Natural killer cell (primary cell): Measurements from ENCODE around the gene ADGRL4. TPM values are rescaled to one million over a fixed set of nuclear protein-coding genes. Genes with fewer than 3 reads are reported as not detected.

Experiments used
- ATAC-seq, 3 donors: fragments of 150-1000 bp in 2 of 3; fragments of 200-7000 bp in 1 of 3; cut with Tn5 transposase; 1 replicate in 1 of 3; 2 replicates in 2 of 3; pipeline ENCODE4 v1.10.0; 2021; ENCODE audit warnings: mild to moderate bottlenecking in 2 of 3, moderate library complexity in 2 of 3
- DNase-seq, 2 donors: peaks; one replicate each; pipeline versions ENCODE4 v3.0.0 to v3.0.0-alpha.2; 2013 to 2021; ENCODE audit warnings: mixed read lengths in 1 of 2
- H3K27ac ChIP-seq: one replicate; pipeline ENCODE4 v1.5.1; 2013; ENCODE audit warnings: mild to moderate bottlenecking, low read length
- H3K27me3 ChIP-seq: one replicate; pipeline ENCODE4 v1.6.1; 2013; ENCODE audit warnings: low read length; ENCODE audit not compliant: control insufficient read depth, insufficient read depth
- H3K36me3 ChIP-seq: one replicate; pipeline ENCODE4 v1.6.1; 2013; ENCODE audit warnings: low read length; ENCODE audit not compliant: control insufficient read depth, insufficient read depth
- H3K4me1 ChIP-seq: one replicate; pipeline ENCODE4 v1.6.1; 2013; ENCODE audit warnings: low read length; ENCODE audit not compliant: control insufficient read depth, insufficient read depth
- H3K4me3 ChIP-seq: one replicate; pipeline ENCODE4 v1.5.1; 2013; ENCODE audit warnings: low read length
- H3K9me3 ChIP-seq: one replicate; pipeline ENCODE4 v1.6.1; 2013; ENCODE audit warnings: low read length; ENCODE audit not compliant: control insufficient read depth, insufficient read depth
- H3K27ac Mint-ChIP-seq, 2 donors: one replicate each; pipeline ENCODE4 v1.8.0; 2022; ENCODE audit warnings: mild to moderate bottlenecking in 2 of 2, mixed read lengths in 2 of 2, moderate library complexity in 1 of 2
- H3K27me3 Mint-ChIP-seq, 2 donors: one replicate each; pipeline ENCODE4 v1.8.0; 2022; ENCODE audit warnings: low read depth in 2 of 2, mixed read lengths in 2 of 2
- H3K36me3 Mint-ChIP-seq: one replicate; pipeline ENCODE4 v1.8.0; 2022; ENCODE audit warnings: mixed read lengths
- H3K4me1 Mint-ChIP-seq, 2 donors: one replicate each; pipeline ENCODE4 v1.8.0; 2022; ENCODE audit warnings: mixed read lengths in 2 of 2
- H3K4me3 Mint-ChIP-seq: one replicate; pipeline ENCODE4 v1.8.0; 2022; ENCODE audit warnings: mild to moderate bottlenecking, moderate library complexity, mixed read lengths
- H3K9me3 Mint-ChIP-seq, 2 donors: one replicate each; pipeline ENCODE4 v1.8.0; 2022; ENCODE audit warnings: mixed read lengths in 2 of 2
- WGBS: methylation state at CpG from one replicate; pipeline ENCODE4 v1.1.7; 2013; ENCODE audit warnings: missing lambda C conversion rate; ENCODE audit not compliant: insufficient coverage; 5-methylcytosine and 5-hydroxymethylcytosine counted together
- intact Hi-C: fragments of 100-400 bp; cut with micrococcal nuclease; formaldehyde crosslinking; loops from one replicate; pipeline ENCODE4 v1.14.2; 2022
- total RNA-seq, 4 donors: library from RNA; stranded (reverse); fragments of 120-200 nt in 1 of 4; gene quantifications; one replicate each; pipeline versions ENCODE4 v1.2.3 to v1.2.4, GENCODE V29; 2013 to 2022
- TF ChIP-seq, protein P1 (sequence below): fragments of 200-600 bp; IDR thresholded peaks from one replicate; pipeline ENCODE4 v1.8.0; 2022; ENCODE audit warnings: antibody characterized with exemption

The ADGRL4 gene
- total RNA-seq, 3 donors from 2014 or later (not counting 1 experiment from before 2014, with no cell fraction given) = not detected

DNA sequence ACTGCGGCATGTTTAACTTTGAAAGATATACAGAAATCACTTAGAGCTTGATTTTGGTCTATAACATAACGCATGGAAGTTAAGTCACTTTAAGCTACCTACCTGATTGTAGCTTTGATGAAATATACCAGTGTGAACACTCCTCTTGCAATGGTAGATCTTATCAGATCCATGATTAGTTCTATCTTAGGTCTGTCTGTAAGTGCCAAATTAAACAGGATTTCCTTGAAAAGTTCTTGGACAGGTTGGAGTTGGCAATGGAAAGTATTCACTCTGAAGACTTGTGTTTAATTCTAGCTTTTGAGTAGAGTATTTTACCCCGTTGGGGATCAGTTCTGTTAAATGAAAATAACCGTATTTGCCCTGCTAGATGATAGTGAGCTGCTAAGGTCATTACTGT is 4.1 kb upstream of the ADGRL4 start:
- DNase-seq = no peak
- Mint-ChIP-seq H3K36me3 (no peaks in the 10 kb centered on the region), H3K4me3 (no peak overlapping the region), H3K9me3 (peaks cover 7 to 16% of the 10 kb centered on the region in 2 donors), H3K27me3 (no peaks in the 10 kb centered on the region), H3K27ac (no peak overlapping the region), H3K4me1 (no peaks in the 10 kb centered on the region)
- Histone ChIP-seq H3K4me3 (no peak overlapping the region), H3K4me1 (no peaks in the 10 kb centered on the region), H3K27ac (no peak overlapping the region), H3K36me3 (no peaks in the 10 kb centered on the region), H3K9me3 (no peaks in the 10 kb centered on the region), H3K27me3 (no peaks in the 10 kb centered on the region)
- TF ChIP-seq, protein P1, sequence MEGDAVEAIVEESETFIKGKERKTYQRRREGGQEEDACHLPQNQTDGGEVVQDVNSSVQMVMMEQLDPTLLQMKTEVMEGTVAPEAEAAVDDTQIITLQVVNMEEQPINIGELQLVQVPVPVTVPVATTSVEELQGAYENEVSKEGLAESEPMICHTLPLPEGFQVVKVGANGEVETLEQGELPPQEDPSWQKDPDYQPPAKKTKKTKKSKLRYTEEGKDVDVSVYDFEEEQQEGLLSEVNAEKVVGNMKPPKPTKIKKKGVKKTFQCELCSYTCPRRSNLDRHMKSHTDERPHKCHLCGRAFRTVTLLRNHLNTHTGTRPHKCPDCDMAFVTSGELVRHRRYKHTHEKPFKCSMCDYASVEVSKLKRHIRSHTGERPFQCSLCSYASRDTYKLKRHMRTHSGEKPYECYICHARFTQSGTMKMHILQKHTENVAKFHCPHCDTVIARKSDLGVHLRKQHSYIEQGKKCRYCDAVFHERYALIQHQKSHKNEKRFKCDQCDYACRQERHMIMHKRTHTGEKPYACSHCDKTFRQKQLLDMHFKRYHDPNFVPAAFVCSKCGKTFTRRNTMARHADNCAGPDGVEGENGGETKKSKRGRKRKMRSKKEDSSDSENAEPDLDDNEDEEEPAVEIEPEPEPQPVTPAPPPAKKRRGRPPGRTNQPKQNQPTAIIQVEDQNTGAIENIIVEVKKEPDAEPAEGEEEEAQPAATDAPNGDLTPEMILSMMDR = no peak
- intact Hi-C loops = no loop called here
- no peak for ATAC-seq
- WGBS = 86% methylated on average over 3 of the region's 4 CpGs

- Mint-ChIP-seq H3K9me3 (peaks cover 6 to 9% of the 10 kb centered on the region in 2 donors), H3K4me1 (no peaks in the 10 kb centered on the region), H3K4me3 (no peak overlapping the region), H3K36me3 (no peaks in the 10 kb centered on the region), H3K27me3 (no peaks in the 10 kb centered on the region), H3K27ac (no peak overlapping the region)
- DNase-seq (no peak), ATAC-seq (no peak)
- H3K36me3 ChIP-seq = no peaks in the 10 kb centered on the region
- H3K4me1 ChIP-seq = no peaks in the 10 kb centered on the region
- H3K4me3 ChIP-seq = no peak overlapping the region
- WGBS = 79% methylated on average over 4 of the region's 4 CpGs
- no peak overlapping the region for H3K27ac ChIP-seq
- TF ChIP-seq, protein P1 = no peak
- H3K27me3 ChIP-seq = no peaks in the 10 kb centered on the region
- intact Hi-C loops = no loop called here
- no peaks in the 10 kb centered on the region for H3K9me3 ChIP-seq
These were observed 585 bp downstream of the ADGRL4 start for GRCh38 chr1:79005945-79006344.

DNA sequence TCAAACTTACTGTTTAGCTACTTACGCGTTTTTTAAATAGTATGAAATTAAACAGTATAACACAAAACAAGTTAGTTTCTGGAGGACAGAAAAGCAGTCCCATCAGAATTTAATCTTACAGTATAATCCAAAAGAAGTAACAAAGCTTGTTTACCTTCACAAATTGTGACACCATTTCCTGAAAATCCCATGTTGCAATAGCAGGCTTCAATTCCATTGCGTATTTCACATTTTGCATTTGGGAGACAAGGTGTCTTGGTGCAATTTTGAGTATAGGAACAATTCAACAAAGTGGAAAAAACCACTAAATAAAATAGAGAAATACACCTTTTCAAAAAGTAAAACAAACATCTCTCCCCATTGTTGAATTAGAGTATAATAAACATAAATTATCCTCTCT is 1.6 kb downstream of the ADGRL4 start:
- H3K27ac Mint-ChIP-seq = no peak overlapping the region
- intact Hi-C loops = no loop called here
- peaks cover 9 to 12% of the 10 kb centered on the region in 2 donors for H3K9me3 Mint-ChIP-seq
- no peaks in the 10 kb centered on the region for H3K9me3 ChIP-seq
- no CpG with 5 or more reads among the region's 3 CpGs for WGBS
- no peaks in the 10 kb centered on the region for H3K4me1 Mint-ChIP-seq
- no peak overlapping the region for H3K4me3 Mint-ChIP-seq
- no peak overlapping the region for H3K4me3 ChIP-seq
- TF ChIP-seq, protein P1 = no peak
- no peaks in the 10 kb centered on the region for H3K4me1 ChIP-seq
- ATAC-seq (no peak), DNase-seq (no peak)
- no peaks in the 10 kb centered on the region for H3K36me3 Mint-ChIP-seq
- H3K27me3 Mint-ChIP-seq = no peaks in the 10 kb centered on the region
- H3K27ac ChIP-seq = no peak overlapping the region
- H3K36me3 ChIP-seq = no peaks in the 10 kb centered on the region
- no peaks in the 10 kb centered on the region for H3K27me3 ChIP-seq

DNA sequence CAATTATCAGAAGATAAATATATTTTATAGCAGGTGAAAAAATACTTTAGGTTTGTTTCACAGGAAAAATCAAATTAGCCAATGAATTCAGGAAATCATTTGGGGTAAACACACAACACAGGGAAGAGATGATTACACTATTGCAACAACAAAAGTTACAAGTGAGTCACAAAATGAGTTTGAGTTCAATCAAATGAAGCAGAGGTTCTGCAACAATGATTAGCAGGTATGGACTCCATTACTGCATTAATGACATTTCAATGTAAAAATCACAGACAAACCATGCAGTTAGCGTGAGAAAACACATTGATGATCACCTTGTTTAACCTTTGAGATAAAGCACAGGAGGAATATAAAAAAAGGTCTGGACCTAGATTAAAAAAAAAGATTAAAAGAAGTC is 9.7 kb downstream of the ADGRL4 start:
- H3K27ac Mint-ChIP-seq = no peak overlapping the region
- intact Hi-C loops = no loop called here
- 89% methylated on average over 1 of the region's 1 CpG for WGBS

More for the DNA sequence above, 9.7 kb downstream of the ADGRL4 start:
- TF ChIP-seq, protein P1 = no peak
- Histone ChIP-seq H3K36me3 (no peaks in the 10 kb centered on the region), H3K27me3 (no peaks in the 10 kb centered on the region), H3K4me3 (no peak overlapping the region), H3K4me1 (no peaks in the 10 kb centered on the region), H3K9me3 (no peaks in the 10 kb centered on the region), H3K27ac (no peak overlapping the region)
- no peak for ATAC-seq
- Mint-ChIP-seq H3K9me3 (peaks cover 13 to 17% of the 10 kb centered on the region in 2 donors), H3K4me3 (no peak overlapping the region), H3K27me3 (no peaks in the 10 kb centered on the region), H3K36me3 (no peaks in the 10 kb centered on the region), H3K4me1 (no peaks in the 10 kb centered on the region)
- DNase-seq = no peak
